ENCODE results near the gene VPS50.
"Not testable (repeated sequence)": the region's sequence is repeated elsewhere in the genome, so short reads cannot be mapped to it uniquely, and the experiment has no call there.

Gene VPS50

GRCh38 chr7:93332172-93332571 lies 100.0 kb downstream of the VPS50 start:
- Histone ChIP-seq H3K9me2 (replicated peaks; ENCODE audit: control insufficient read depth, low read length) (no peaks in the 10 kb centered on the region), H3F3A (ENCODE audit: control insufficient read depth, insufficient read depth) (no peaks in the 10 kb centered on the region), H4K20me1 (ENCODE audit: control insufficient read depth, insufficient read depth, low read depth, low read length) (no peaks in the 10 kb centered on the region), H3K4me2 (ENCODE audit: low read length) (no peak overlapping the region), H3K9me3 (ENCODE audit: control insufficient read depth, insufficient read depth, low read length) (no peaks in the 10 kb centered on the region), H3K27ac (ENCODE audit: low read depth, low read length) (no peak overlapping the region), H3K27me3 (ENCODE audit: control insufficient read depth, low read length) (no peaks in the 10 kb centered on the region), H3K4me1 (ENCODE audit: control insufficient read depth, low read length) (no peaks in the 10 kb centered on the region), H3K4me3 (ENCODE audit: low read length) (no peak overlapping the region), H3K79me2 (ENCODE audit: control insufficient read depth, low read length) (no peaks in the 10 kb centered on the region), H3K36me3 (ENCODE audit: control insufficient read depth, low read length) (no peaks in the 10 kb centered on the region)
- TF ChIP-seq EZH2phosphoT487 (IDR thresholded peaks at IDR 0.05; ENCODE audit: borderline replicate concordance, low read length) (no peak), CTCF (IDR thresholded peaks at IDR 0.05; ENCODE audit: low read depth, low read length, poor library complexity, severe bottlenecking) (no peak)

- H3F3A ChIP-seq (ENCODE audit: control insufficient read depth, insufficient read depth): no peaks in the 10 kb centered on the region
- no peak overlapping the region for H3K4me3 ChIP-seq (ENCODE audit: low read length)
- H3K79me2 ChIP-seq (ENCODE audit: control insufficient read depth, low read length): no peaks in the 10 kb centered on the region
- no peak overlapping the region for H3K4me2 ChIP-seq (ENCODE audit: low read length)
- no peak for TF ChIP-seq EZH2phosphoT487 (IDR thresholded peaks at IDR 0.05; ENCODE audit: borderline replicate concordance, low read length)
- H3K36me3 ChIP-seq (ENCODE audit: control insufficient read depth, low read length): peaks cover 5% of the 10 kb centered on the region; the same call in 1 of the 2 replicates
- H3K4me1 ChIP-seq (ENCODE audit: control insufficient read depth, low read length): no peaks in the 10 kb centered on the region
- no peaks in the 10 kb centered on the region for H3K9me3 ChIP-seq (ENCODE audit: control insufficient read depth, insufficient read depth, low read length)
- no peaks in the 10 kb centered on the region for H3K27me3 ChIP-seq (ENCODE audit: control insufficient read depth, low read length)
- no peaks in the 10 kb centered on the region for H3K9me2 ChIP-seq (replicated peaks; ENCODE audit: control insufficient read depth, low read length)
- H4K20me1 ChIP-seq (ENCODE audit: control insufficient read depth, insufficient read depth, low read depth, low read length): no peaks in the 10 kb centered on the region
- H3K27ac ChIP-seq (ENCODE audit: low read depth, low read length): no peak overlapping the region
Observed at GRCh38 chr7:93337052-93337451, 104.9 kb downstream of the VPS50 start.

- not testable (repeated sequence) for H3F3A ChIP-seq (ENCODE audit: control insufficient read depth, insufficient read depth); H3K27ac ChIP-seq (ENCODE audit: low read depth, low read length); H4K20me1 ChIP-seq (ENCODE audit: control insufficient read depth, insufficient read depth, low read depth, low read length); H3K9me2 ChIP-seq (replicated peaks; ENCODE audit: control insufficient read depth, low read length); H3K27me3 ChIP-seq (ENCODE audit: control insufficient read depth, low read length); H3K4me2 ChIP-seq (ENCODE audit: low read length); H3K4me1 ChIP-seq (ENCODE audit: control insufficient read depth, low read length); H3K79me2 ChIP-seq (ENCODE audit: control insufficient read depth, low read length); H3K36me3 ChIP-seq (ENCODE audit: control insufficient read depth, low read length); H3K4me3 ChIP-seq (ENCODE audit: low read length); H3K9me3 ChIP-seq (ENCODE audit: control insufficient read depth, insufficient read depth, low read length)
Observed at GRCh38 chr7:93342178-93342577, 110.0 kb downstream of the VPS50 start.

GRCh38 chr7:93350338-93350737 lies 118.2 kb downstream of the VPS50 start:
- 0 out of 2 replicates have a peak, but pooled peaks cover 2% of the 10 kb centered on the region for H3K36me3 ChIP-seq (ENCODE audit: control insufficient read depth, low read length)
- no peaks in the 10 kb centered on the region for H3K9me3 ChIP-seq (ENCODE audit: control insufficient read depth, insufficient read depth, low read length)
- no peak overlapping the region for H3K27ac ChIP-seq (ENCODE audit: low read depth, low read length)
- TF ChIP-seq EZH2phosphoT487 (IDR thresholded peaks at IDR 0.05; ENCODE audit: borderline replicate concordance, low read length): no peak
- TF ChIP-seq CTCF (IDR thresholded peaks at IDR 0.05; ENCODE audit: low read depth, low read length, poor library complexity, severe bottlenecking): no peak
- H3K4me2 ChIP-seq (ENCODE audit: low read length): no peak overlapping the region
- H3K4me1 ChIP-seq (ENCODE audit: control insufficient read depth, low read length): no peaks in the 10 kb centered on the region
- H4K20me1 ChIP-seq (ENCODE audit: control insufficient read depth, insufficient read depth, low read depth, low read length): no peaks in the 10 kb centered on the region
- H3K27me3 ChIP-seq (ENCODE audit: control insufficient read depth, low read length): no peaks in the 10 kb centered on the region
- no peaks in the 10 kb centered on the region for H3K79me2 ChIP-seq (ENCODE audit: control insufficient read depth, low read length)
- no peak overlapping the region for H3K4me3 ChIP-seq (ENCODE audit: low read length)
- no peaks in the 10 kb centered on the region for H3F3A ChIP-seq (ENCODE audit: control insufficient read depth, insufficient read depth)
- no peaks in the 10 kb centered on the region for H3K9me2 ChIP-seq (replicated peaks; ENCODE audit: control insufficient read depth, low read length)

Measured in DOHH2 (cell line).